ENCODE results near the gene THBS3. TPM values are rescaled to one million over a fixed set of nuclear protein-coding genes. Genes with fewer than 3 reads are reported as not detected.

The THBS3 gene
- total and polyA plus RNA-seq, 2 of the 13 experiments (the other 11 are each of a cell fraction or from before 2014, with no cell fraction given), result 0.86 to 3.6 TPM

DNA sequence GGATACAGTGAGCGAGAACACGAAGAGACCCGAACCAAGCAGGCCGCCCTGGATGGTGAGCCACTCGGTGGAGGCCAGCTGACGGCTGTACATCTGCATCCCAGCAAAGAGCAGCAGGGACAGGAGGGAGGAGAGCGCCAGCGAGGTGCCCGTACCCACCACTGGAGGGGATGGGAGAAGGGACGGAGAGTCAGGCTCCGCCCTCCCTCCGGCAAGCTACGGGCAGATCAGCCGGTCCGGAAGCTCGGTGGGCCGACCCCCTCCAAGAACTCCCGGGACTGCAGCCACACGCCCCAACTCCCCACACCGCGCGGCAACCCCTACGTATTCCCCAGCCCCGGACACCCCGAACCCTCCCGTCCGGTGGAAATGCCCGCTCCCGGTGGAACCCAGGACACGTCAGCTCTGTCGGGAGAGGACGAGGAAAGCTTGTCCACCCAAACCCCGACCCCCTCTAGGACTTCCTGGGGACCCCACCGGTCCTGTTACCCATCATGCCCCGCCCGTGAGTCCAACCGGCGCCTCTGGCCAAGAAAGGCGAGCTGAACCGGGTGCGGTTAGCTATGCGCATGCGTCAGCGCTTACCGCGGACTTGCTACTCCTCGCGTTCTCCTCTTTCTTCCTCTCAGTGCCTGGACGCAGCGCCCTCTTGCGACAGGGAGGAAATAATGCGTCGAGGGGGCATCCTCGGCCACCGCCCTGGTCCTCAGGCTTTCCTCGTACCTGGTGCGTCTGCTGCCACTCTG lies 34.8 kb downstream of the THBS3 start, which contains the start of gene KRTCAP2 (continued):
- TF ChIP-seq PAF1 (CRISPR knock-in tag; IDR thresholded peaks at IDR 0.05) (no peak), ZNF251 (CRISPR knock-in tag; IDR thresholded peaks at IDR 0.05) (no peak), KDM4B (CRISPR knock-in tag; IDR thresholded peaks at IDR 0.05) (peak; percentile 49), HDAC2 (CRISPR knock-in tag; IDR thresholded peaks at IDR 0.05) (peak; percentile 84; the same call in 1 of the 2 replicates), GPN1 (CRISPR knock-in tag; IDR thresholded peaks at IDR 0.05; ENCODE audit: borderline replicate concordance) (no peak), ZSCAN31 (CRISPR knock-in tag; IDR thresholded peaks at IDR 0.05; ENCODE audit: low read depth) (peak; percentile 87), ZNF773 (CRISPR knock-in tag; IDR thresholded peaks at IDR 0.05; ENCODE audit: borderline replicate concordance) (0 out of 2 replicates have a peak, but pooled peaks have one; percentile 18), KLF6 (CRISPR knock-in tag; IDR thresholded peaks at IDR 0.05) (no peak; the same call in 1 of the 2 replicates), NCOA5 (CRISPR knock-in tag; IDR thresholded peaks at IDR 0.05) (no peak), MLLT10 (CRISPR knock-in tag; IDR thresholded peaks at IDR 0.05) (no peak), KAT8 (CRISPR knock-in tag; IDR thresholded peaks at IDR 0.05) (peak; percentile 95), NBN (conservative IDR thresholded peaks at IDR 0.05) (no peak), ZFP41 (CRISPR knock-in tag; IDR thresholded peaks at IDR 0.05; ENCODE audit: borderline replicate concordance) (no peak), PPARG (CRISPR knock-in tag; conservative IDR thresholded peaks at IDR 0.05) (0 out of 2 replicates have a peak, but pooled peaks have one; percentile 54), TAF1 (CRISPR knock-in tag; IDR thresholded peaks at IDR 0.05) (peak; percentile 81), ZNF12 (CRISPR knock-in tag; IDR thresholded peaks at IDR 0.05) (no peak), CEBPB (IDR thresholded peaks at IDR 0.05; ENCODE audit: borderline replicate concordance, low read depth, low read length) (no peak), XBP1 (CRISPR knock-in tag; IDR thresholded peaks at IDR 0.05) (no peak), ZBTB8A (CRISPR knock-in tag; IDR thresholded peaks at IDR 0.05; ENCODE audit: borderline replicate concordance, low read depth) (no peak)
- TF ChIP-seq, protein P1, sequence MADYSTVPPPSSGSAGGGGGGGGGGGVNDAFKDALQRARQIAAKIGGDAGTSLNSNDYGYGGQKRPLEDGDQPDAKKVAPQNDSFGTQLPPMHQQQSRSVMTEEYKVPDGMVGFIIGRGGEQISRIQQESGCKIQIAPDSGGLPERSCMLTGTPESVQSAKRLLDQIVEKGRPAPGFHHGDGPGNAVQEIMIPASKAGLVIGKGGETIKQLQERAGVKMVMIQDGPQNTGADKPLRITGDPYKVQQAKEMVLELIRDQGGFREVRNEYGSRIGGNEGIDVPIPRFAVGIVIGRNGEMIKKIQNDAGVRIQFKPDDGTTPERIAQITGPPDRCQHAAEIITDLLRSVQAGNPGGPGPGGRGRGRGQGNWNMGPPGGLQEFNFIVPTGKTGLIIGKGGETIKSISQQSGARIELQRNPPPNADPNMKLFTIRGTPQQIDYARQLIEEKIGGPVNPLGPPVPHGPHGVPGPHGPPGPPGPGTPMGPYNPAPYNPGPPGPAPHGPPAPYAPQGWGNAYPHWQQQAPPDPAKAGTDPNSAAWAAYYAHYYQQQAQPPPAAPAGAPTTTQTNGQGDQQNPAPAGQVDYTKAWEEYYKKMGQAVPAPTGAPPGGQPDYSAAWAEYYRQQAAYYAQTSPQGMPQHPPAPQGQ (CRISPR knock-in tag; IDR thresholded peaks at IDR 0.05; ENCODE audit: borderline replicate concordance), result no peak
- TF ChIP-seq, protein P2, sequence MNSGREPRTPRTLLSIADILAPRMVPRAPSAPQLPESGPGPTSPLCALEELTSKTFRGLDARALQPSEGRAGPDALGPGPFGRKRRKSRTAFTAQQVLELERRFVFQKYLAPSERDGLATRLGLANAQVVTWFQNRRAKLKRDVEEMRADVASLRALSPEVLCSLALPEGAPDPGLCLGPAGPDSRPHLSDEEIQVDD (CRISPR knock-in tag; IDR thresholded peaks at IDR 0.05; ENCODE audit: borderline replicate concordance), result no peak
- TF ChIP-seq, protein P3, sequence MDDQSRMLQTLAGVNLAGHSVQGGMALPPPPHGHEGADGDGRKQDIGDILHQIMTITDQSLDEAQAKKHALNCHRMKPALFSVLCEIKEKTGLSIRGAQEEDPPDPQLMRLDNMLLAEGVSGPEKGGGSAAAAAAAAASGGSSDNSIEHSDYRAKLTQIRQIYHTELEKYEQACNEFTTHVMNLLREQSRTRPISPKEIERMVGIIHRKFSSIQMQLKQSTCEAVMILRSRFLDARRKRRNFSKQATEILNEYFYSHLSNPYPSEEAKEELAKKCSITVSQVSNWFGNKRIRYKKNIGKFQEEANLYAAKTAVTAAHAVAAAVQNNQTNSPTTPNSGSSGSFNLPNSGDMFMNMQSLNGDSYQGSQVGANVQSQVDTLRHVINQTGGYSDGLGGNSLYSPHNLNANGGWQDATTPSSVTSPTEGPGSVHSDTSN (CRISPR knock-in tag; IDR thresholded peaks at IDR 0.05; ENCODE audit: borderline replicate concordance), result no peak
- TF ChIP-seq, protein P4, sequence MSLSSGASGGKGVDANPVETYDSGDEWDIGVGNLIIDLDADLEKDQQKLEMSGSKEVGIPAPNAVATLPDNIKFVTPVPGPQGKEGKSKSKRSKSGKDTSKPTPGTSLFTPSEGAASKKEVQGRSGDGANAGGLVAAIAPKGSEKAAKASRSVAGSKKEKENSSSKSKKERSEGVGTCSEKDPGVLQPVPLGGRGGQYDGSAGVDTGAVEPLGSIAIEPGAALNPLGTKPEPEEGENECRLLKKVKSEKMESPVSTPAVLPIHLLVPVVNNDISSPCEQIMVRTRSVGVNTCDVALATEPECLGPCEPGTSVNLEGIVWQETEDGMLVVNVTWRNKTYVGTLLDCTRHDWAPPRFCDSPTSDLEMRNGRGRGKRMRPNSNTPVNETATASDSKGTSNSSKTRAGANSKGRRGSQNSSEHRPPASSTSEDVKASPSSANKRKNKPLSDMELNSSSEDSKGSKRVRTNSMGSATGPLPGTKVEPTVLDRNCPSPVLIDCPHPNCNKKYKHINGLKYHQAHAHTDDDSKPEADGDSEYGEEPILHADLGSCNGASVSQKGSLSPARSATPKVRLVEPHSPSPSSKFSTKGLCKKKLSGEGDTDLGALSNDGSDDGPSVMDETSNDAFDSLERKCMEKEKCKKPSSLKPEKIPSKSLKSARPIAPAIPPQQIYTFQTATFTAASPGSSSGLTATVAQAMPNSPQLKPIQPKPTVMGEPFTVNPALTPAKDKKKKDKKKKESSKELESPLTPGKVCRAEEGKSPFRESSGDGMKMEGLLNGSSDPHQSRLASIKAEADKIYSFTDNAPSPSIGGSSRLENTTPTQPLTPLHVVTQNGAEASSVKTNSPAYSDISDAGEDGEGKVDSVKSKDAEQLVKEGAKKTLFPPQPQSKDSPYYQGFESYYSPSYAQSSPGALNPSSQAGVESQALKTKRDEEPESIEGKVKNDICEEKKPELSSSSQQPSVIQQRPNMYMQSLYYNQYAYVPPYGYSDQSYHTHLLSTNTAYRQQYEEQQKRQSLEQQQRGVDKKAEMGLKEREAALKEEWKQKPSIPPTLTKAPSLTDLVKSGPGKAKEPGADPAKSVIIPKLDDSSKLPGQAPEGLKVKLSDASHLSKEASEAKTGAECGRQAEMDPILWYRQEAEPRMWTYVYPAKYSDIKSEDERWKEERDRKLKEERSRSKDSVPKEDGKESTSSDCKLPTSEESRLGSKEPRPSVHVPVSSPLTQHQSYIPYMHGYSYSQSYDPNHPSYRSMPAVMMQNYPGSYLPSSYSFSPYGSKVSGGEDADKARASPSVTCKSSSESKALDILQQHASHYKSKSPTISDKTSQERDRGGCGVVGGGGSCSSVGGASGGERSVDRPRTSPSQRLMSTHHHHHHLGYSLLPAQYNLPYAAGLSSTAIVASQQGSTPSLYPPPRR (CRISPR knock-in tag; IDR thresholded peaks at IDR 0.05; ENCODE audit: borderline replicate concordance), result no peak
